ENCODE data around the gene LEKR1.
"Not testable (repeated sequence)": the region's sequence is repeated elsewhere in the genome, so short reads cannot be mapped to it uniquely, and the experiment has no call there.

- TF ChIP-seq CTCF (conservative IDR thresholded peaks at IDR 0.05; ENCODE audit: low read depth, low read length); EZH2 (IDR thresholded peaks at IDR 0.05; ENCODE audit: borderline replicate concordance, low read depth, low read length, poor library complexity, severe bottlenecking): not testable (repeated sequence)
These were observed 71.7 kb downstream of the LEKR1 start for GRCh38 chr3:156897851-156898250.

Measured in A673 (cell line).